Adrenal gland (tissue), 5 donors: Measurements from ENCODE around the gene DPH1.

Source experiments
- CTCF ChIP-seq, 6 experiments: fragments of 450-650 bp in 4 of 6; fragments of 200-600 bp in 2 of 6; sonication (generic) in 1 of 6; IDR thresholded peaks; 1 replicate in 5 of 6; 2 replicates in 1 of 6; pipeline versions ENCODE4 v1.5.1 to v1.8.0; 2016 to 2021; ENCODE audit warnings: antibody characterized with exemption in 6 of 6, mild to moderate bottlenecking in 2 of 6, moderate library complexity in 1 of 6
- POLR2A ChIP-seq, 2 donors: fragments of 450-650 bp; IDR thresholded peaks; one replicate each; pipeline ENCODE4 v1.6.1; 2017; ENCODE audit warnings: antibody characterized with exemption in 2 of 2, mild to moderate bottlenecking in 2 of 2, moderate library complexity in 1 of 2
- donor health status: DM: no; HTN: no; CAD: no.

DNA sequence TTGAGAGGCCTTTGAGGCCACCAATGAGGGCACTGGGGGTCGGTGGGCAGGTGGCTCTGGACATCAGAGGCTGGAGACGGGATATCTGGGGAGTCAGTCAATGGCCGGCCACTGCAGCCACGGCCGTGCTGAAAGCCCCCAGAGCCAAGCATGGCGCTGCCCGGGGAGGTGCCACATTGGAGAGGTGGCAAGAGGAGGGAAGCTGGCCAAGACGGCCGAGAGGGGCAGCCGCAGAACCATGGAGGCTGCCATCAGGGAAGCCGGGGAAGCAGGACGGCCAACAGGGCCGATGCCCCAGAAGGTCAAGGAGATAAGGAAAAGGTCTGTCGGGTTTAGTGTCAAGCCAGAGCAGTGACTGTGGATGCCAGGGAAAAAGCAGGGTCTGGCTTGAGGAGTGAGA is 14.6 kb upstream of the DPH1 start:
- TF ChIP-seq POLR2A (IDR thresholded peaks at IDR 0.05) (no peak), CTCF (IDR thresholded peaks at IDR 0.05) (no peak)
